HG03135 (cell line): ENCODE data around the gene PAK1IP1.
A peak's percentile ranks its signal among the peaks of the same experiment; 100 is the strongest.
"Not testable (repeated sequence)": the region's sequence is repeated elsewhere in the genome, so short reads cannot be mapped to it uniquely, and the experiment has no call there.

Experiments used
- ATAC-seq: cut with Tn5 transposase; IDR thresholded peaks from one replicate; pipeline ENCODE4 v1.9.1; 2021; ENCODE audit warnings: mild to moderate bottlenecking, moderate library complexity; ENCODE audit not compliant: unreplicated experiment

Gene PAK1IP1, protein sequence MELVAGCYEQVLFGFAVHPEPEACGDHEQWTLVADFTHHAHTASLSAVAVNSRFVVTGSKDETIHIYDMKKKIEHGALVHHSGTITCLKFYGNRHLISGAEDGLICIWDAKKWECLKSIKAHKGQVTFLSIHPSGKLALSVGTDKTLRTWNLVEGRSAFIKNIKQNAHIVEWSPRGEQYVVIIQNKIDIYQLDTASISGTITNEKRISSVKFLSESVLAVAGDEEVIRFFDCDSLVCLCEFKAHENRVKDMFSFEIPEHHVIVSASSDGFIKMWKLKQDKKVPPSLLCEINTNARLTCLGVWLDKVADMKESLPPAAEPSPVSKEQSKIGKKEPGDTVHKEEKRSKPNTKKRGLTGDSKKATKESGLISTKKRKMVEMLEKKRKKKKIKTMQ

DNA sequence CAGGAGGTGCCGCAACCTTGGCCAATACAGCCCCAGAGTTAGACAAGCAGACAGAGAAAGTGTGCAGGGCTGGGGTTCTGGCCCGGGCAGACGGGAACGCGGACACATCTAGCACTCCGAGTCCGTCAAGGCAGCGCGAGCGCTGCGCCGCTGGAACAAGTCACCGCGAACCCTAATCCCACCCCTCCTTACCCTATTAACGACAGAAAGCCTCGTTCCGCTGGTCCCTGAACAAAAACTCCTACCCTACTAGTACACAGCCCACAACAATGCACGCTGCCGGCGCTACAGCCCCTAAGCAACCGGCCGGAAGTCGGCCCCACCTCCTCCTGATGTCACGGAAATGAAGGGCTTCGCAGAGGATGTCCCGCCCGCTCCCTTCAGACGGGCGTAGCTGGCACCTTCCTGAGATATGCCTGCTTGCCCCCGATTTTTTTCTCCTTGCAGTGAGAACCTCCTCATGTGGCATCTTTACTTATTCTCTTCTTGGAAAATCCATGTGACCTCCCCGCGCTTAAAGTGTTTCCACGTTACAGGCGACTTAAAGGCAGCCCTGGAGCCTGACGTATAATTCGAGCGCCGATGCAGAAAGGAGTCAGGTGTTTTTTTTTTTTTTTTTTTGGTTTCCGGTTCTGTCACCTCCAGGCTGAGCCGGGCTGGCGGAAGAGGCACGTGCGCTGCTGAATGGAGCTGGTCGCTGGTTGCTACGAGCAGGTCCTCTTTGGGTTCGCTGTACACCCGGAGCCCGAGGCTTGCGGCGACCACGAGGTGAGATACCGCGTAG lies at the start of gene PAK1IP1, which contains the start of gene C6orf52:
Gene PAK1IP1, plus strand, starts transcription at position 671 of the 784 bp plus-strand sequence. Its CDS starts 14 bp downstream, at position 685.
Gene C6orf52, minus strand, starts transcription at position 315 of the 784 bp plus-strand sequence. CDS start 7,066 bp downstream, outside the sequence.
- ATAC-seq, result peak; percentile 97

- no peak for ATAC-seq
These were observed 39.2 kb upstream of the PAK1IP1 start for GRCh38 chr6:10655508-10656055.

DNA sequence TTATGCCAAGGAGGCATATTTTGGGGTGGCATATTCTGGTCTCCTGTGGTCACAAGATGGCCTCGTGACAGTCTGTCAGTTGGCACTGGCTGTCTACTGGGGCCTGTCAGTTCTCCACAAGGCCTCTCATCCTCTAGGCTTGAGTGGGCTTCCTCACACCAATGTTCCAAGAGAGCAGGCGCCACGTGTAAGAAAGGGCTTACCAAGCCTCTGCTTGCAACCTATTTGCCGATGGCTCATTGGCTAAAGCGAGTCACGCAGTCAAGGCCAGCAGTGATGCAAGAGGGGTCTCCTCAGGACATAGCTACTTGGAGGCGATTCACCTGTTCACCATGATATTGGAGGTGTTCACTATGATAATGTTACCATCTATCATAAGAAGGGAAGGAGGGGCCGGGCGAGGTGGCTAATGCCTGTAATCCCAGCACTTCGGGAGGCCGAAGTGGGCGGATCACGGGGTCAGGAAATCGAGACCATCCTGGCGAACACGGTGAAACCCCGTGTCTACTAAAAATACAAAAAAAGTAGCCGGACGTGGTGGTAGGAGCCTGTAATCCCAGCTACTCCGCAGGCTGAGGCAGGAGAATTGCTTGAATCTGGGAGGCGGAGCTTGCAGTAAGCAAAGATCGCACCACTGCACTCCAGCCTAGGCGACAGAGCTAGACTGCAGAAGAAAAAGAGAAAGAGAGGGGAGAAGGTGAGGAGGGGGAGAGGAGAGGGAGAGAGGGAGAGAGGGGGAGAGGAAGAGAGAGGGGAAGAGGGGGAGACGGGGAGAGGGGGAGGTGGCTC lies 35.7 kb upstream of the PAK1IP1 start:
- no peak for ATAC-seq

DNA sequence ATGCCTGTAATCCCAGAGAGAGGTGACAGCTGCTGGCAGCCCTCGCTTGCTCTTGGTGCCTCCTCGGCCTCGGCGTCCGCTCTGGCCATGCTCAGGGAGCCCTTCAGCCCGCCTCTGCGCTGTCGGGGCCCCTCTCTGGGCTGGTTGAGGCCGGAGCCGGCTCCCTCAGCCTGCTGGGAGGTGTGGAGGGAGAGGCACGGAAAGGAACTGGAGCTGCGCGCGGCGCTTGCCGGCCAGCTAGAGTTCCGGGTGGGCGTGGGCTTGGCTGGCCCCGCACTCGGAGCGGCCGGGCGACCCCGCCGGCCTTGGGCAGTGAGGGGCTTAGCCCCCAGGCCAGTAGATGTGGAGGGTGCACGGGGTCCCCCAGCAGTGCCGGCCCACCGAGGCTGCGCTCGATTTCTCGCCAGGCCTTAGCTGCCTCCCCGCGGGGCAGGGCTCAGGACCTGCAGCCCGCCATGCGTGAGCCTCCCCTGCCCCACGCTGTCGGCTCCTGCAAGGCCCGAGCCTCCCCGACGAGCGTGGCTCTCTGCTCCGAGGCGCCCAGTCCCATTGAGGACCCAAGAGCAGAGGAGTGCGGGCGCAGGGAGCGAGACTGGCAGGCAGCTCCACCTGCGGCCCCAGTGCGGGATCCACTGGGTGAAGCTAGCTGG lies 34.9 kb upstream of the PAK1IP1 start:
- ATAC-seq, result no peak

DNA sequence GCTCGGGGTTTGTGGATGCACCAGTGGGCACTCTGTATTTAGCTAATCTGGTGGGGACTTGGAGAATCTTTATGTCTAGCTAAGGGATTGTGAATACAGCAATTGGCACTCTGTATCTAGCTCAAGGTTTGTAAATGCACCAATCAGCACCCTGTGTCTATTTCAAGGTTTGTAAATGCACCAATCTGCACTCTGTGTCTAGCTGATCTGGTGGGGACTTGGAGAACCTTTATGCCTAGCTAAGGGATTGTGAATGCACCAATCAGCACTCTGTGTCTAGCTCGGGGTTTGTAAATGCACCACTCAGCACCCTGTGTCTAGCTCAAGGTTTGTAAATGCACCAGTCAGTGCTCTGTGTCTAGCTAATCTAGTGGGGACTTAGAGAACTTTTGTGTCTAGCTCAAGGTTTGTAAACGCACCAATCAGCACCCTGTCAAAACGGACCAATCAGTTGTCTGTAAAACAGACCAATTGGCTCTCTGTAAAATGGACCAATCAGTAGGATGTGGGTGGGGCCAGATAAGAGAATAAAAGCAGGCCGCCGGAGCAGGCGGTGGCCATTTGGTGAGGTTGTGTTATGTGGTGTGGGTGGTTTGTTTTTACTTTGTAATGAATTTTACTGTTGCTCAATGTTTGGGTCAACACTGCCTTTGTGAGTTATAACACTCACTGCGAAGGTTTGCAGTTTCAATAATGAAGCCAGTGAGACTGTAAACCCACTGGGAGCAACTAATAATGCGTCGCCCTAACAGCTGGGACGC lies 34.2 kb upstream of the PAK1IP1 start:
- not testable (repeated sequence) for ATAC-seq

DNA sequence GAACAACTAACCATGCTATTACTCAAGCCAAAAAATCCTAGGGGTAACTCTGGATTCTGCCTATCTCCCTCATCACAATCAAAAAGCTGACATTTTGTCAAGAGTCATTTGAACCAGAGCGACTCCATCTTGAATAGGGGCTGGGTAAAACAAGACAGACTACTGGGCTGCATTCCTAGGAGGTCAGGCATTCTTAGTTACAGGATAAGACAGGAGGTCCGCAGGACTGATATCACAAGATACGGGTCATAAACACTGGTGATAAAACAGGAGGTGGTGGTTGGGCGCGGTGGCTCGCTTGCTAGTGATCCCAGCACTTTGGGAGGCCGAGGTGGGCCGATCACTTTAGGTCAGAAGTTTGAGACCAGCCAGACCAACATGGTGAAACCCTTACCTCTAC lies 32.6 kb upstream of the PAK1IP1 start:
- ATAC-seq, result no peak

DNA sequence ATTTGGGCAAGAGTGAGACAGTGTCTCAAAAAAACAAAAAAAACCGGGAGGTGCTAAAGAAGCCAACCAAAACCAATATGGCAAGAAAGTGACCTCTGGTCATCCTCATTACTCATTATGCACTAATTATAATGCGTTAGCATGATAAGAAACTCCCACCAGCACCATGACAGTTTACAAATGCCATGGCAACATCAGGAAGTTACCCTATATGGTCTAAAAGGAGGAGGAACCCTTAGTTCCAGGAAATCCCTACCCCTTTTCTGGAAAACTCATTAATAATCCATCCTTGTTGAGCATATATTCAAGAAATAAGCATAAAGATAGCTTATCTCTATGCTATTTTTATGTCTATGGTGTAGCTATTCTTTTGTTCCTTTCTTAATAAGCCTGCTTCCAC lies 32.0 kb upstream of the PAK1IP1 start:
- no peak for ATAC-seq

DNA sequence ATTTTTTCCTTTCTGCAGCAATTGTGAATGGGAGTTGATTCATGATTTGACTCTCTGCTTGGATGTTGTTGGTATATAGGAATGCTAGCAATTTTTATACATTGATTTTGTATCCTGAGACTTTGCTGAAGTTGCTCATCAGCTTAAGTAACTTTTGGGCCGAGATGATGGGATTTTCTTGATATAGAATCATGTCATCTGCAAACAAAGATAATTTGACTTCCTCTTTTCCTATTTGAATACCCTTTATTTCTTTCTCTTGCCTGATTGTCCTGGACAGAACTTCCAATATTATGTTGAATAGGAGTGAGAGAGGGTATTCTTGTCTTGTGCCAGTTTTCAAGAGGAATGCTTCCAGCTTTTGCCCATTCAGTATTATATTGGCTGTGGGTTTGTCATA lies 29.2 kb upstream of the PAK1IP1 start:
- ATAC-seq, result not testable (repeated sequence)

DNA sequence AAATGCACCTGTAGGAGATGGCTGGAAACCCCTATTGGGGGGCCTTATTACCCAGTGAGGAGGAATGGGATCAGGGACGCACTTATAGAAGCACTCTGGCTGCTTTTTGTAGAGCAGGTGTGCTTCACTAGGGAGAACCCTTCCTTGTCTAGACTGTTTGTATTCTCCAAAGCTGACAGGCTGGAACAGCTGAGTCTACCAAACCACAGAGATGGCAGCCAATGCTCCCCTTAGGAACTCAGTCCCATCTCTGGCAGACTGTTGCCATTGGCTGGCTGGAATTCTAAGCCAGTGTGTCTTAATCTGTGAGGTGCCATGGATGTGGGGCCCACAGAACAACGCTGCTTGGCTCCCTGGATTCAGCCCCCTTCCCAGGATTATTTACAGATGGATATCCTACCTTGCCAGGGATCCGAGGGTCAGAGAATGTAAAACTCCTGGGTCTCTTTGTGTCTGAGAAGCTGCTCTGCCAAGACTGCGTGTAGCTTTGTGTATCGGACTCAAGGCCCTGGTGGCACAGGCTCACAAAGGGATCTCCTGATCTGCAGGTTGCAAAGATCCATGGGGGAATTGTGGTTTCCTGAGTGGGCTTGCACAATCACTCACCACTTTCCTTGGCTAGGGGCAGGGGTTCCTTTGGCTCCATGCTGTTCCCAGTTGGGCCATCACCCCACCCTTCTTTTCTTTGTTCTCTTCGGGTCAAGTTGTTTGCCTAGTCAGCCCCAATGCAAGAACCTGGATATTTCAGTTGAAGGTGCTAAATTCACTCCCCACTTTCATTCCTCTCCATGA lies 26.4 kb upstream of the PAK1IP1 start:
- ATAC-seq, result no peak

DNA sequence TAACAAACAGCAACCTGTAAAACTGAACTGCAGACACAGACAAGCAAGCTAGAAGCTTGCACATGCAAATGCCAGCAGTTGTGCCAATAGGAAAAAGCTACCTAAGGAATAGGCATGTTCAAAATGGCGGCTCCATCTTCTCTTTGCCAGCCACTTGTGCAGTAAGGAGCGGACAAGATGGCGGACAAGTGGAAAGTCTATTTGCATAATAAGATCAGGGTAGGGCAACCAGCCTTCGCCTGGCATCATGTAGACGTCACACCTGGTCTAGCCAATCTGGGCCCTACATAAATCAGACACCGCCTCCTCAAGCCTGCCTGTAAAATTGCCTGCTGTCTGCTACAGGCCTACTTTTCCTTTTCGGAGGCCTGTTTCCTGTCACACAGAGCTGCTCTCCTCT lies 18.4 kb upstream of the PAK1IP1 start:
- ATAC-seq, result no peak

- no peak for ATAC-seq
These were observed 16.3 kb upstream of the PAK1IP1 start for GRCh38 chr6:10678456-10678855.

GRCh38 chr6:10681795-10682194 lies 13.0 kb upstream of the PAK1IP1 start:
- no peak for ATAC-seq

GRCh38 chr6:10682355-10682988 lies 12.3 kb upstream of the PAK1IP1 start:
- ATAC-seq, result no peak

DNA sequence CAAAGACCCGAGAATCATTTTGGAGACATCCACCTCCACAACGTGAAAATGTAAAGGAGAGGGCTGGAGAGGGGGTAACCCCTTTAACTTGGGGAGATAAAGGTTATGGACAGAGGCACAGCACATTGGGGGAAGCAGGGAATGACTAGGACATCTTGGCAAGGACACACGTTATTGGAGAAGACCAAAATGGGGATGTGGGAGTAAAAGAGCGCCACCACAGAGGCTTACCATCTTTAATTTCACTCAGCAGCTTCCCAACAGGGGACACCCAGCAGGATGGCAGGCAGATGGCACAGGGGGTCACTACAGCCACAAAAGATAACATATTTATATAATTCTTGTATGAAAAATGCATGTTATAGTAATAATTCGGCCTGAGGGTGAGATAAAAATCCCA lies 10.2 kb upstream of the PAK1IP1 start:
- no peak for ATAC-seq

GRCh38 chr6:10685092-10685915 lies 9.5 kb upstream of the PAK1IP1 start:
- ATAC-seq, result no peak

DNA sequence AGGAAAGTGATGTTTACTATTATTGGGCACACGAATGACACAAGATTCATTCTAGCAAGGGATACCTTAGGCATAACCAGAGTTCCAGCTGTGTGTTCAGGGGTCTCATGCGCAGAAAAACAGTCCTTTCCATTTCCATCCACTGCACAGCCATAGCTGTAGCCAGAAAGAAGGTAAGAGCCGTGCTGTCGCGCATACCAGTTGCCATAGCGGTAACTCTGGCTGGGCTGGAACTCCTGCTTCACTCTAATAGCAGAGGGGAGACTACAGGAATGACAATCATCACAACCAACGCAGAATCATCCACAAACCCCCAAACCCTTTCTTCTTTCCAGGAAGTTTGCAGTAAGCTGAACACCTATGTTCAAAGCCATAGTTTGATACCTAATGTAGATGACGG lies 7.9 kb upstream of the PAK1IP1 start:
- no peak for ATAC-seq

DNA sequence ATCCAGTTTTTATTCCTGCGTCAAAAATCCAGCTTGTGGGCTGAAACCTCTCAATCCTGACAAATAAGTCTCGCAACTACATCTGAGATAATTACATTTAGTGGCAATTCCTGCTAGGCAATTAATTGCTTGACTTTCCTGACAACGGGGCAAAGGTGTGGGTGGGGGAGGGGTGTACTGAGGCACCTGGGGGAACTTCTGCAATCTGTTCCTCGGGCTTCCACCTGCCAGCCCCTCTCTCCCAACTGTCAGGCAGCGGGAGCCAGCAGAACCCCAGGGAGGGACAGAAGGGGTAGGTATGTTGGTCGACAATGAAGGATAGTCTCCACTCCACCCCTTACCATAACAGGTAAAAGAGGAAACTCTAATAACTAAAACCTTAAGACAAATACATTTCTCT lies 7.2 kb upstream of the PAK1IP1 start:
- no peak for ATAC-seq
